Right lobe of liver (tissue), 6 donors: ENCODE results near the gene SFTPA1. TPM values are rescaled to one million over a fixed set of nuclear protein-coding genes. Genes with fewer than 3 reads are reported as not detected.
"Not testable (repeated sequence)": the region's sequence is repeated elsewhere in the genome, so short reads cannot be mapped to it uniquely, and the experiment has no call there.

Experiments used
- ATAC-seq, 4 donors: fragments of 200-7000 bp; cut with Tn5 transposase; one replicate each; pipeline ENCODE4 v1.9.1; 2020; ENCODE audit warnings: mild to moderate bottlenecking in 4 of 4, moderate library complexity in 4 of 4
- DNase-seq, 3 donors: peaks; one replicate each; pipeline ENCODE4 v3.0.0-alpha.2; 2020
- H3K27ac ChIP-seq, 3 donors: fragments of 200-600 bp; one replicate each; pipeline ENCODE4 v1.8.0; 2022
- H3K27me3 ChIP-seq, 2 donors: fragments of 200-600 bp; one replicate each; pipeline ENCODE4 v1.8.0; 2022
- H3K36me3 ChIP-seq, 4 donors: fragments of 200-600 bp; sonication (generic) in 1 of 4; one replicate each; pipeline versions ENCODE4 v1.5.1 to v1.8.0; 2017 to 2022; ENCODE audit warnings: control low read depth in 1 of 4
- H3K4me1 ChIP-seq, 4 donors: fragments of 200-600 bp; sonication (generic) in 1 of 4; one replicate each; pipeline versions ENCODE4 v1.5.1 to v1.8.0; 2017 to 2022; ENCODE audit warnings: control low read depth in 1 of 4
- H3K4me3 ChIP-seq, 3 donors: fragments of 200-600 bp; one replicate each; pipeline ENCODE4 v1.8.0; 2022
- H3K9me3 ChIP-seq, 4 donors: fragments of 200-600 bp; sonication (generic) in 1 of 4; one replicate each; pipeline versions ENCODE4 v1.5.1 to v1.8.0; 2017 to 2022; ENCODE audit warnings: control low read depth in 1 of 4
- CTCF ChIP-seq, 4 donors: fragments of 200-600 bp in 3 of 4; fragments of 450-650 bp in 1 of 4; IDR thresholded peaks; one replicate each; pipeline versions ENCODE4 v1.5.1 to v1.8.0; 2016 to 2022; ENCODE audit warnings: antibody characterized with exemption in 4 of 4, mild to moderate bottlenecking in 2 of 4
- POLR2A ChIP-seq: fragments of 450-650 bp; IDR thresholded peaks from one replicate; pipeline ENCODE4 v1.6.1; 2017; ENCODE audit warnings: antibody characterized with exemption, mild to moderate bottlenecking
- WGBS: methylation state at CpG from one replicate; pipeline ENCODE4 v1.1.6; 2018; ENCODE audit warnings: low coverage, low lambda C conversion rate; ENCODE audit not compliant: insufficient coverage; ENCODE audit errors: missing lambda C conversion rate; 5-methylcytosine and 5-hydroxymethylcytosine counted together
- intact Hi-C, 2 donors: fragments of 100-400 bp; cut with DNase I; formaldehyde crosslinking; loops; one replicate each; pipeline versions ENCODE4 v1.11.2 to v1.14.1; 2022
- total RNA-seq, 6 experiments: library from RNA; depleted of rRNA in 2 of 6; stranded (reverse); fragments of >200 nt in 2 of 6; fragmentation: NEBNext Ultra II Directional in 3 of 6; extraction: Animal tissue kit (Norgen Biotek cat#: 25700) in 3 of 6; gene quantifications; one replicate each; pipeline versions ENCODE4 v1.1.0 to v1.2.4, GENCODE V29; 2016 to 2023
- donor health status: DM: no; HTN: yes; CAD: no.
- donor health status: DM: no; HTN: no; CAD: no.
- donor health status: DM: no; HTN: no; CAD: no.
- donor health status: DM: no; HTN: yes; CAD: no.
- donor health status: DM: no; HTN: yes; CAD: no.

SFTPA1 gene
- total RNA-seq, 6 experiments from 2014 or later = 0.12 to 0.40 (median 0.35) TPM; not detected in 3

- H3K27me3 ChIP-seq = no peaks in the 10 kb centered on the region
- H3K4me1 ChIP-seq = no peaks in the 10 kb centered on the region
- TF ChIP-seq CTCF (IDR thresholded peaks at IDR 0.05) = no peak
- no peak for TF ChIP-seq POLR2A
- no peaks in the 10 kb centered on the region for H3K36me3 ChIP-seq
- intact Hi-C loops = no loop called here
- ATAC-seq = no peak
- no peaks in the 10 kb centered on the region for H3K9me3 ChIP-seq
- H3K27ac ChIP-seq = no peak overlapping the region
- no peak overlapping the region for H3K4me3 ChIP-seq
- WGBS = 46% methylated on average over 2 of the region's 3 CpGs
- DNase-seq = no peak
Observed at GRCh38 chr10:79595510-79595909, 15.2 kb upstream of the SFTPA1 start.

- H3K4me3 ChIP-seq, ATAC-seq, intact Hi-C loops, H3K9me3 ChIP-seq, DNase-seq, H3K4me1 ChIP-seq, H3K27ac ChIP-seq, H3K36me3 ChIP-seq, H3K27me3 ChIP-seq: not testable (repeated sequence)
- WGBS = 70% methylated on average over 8 of the region's 9 CpGs
Observed at GRCh38 chr10:79599644-79600043, 11.1 kb upstream of the SFTPA1 start.

- no peaks in the 10 kb centered on the region for H3K36me3 ChIP-seq
- H3K4me3 ChIP-seq = no peak overlapping the region
- no peaks in the 10 kb centered on the region for H3K9me3 ChIP-seq
- no peak overlapping the region for H3K27ac ChIP-seq
- ATAC-seq = no peak
- DNase-seq = no peak
- intact Hi-C loops = no loop called here
- TF ChIP-seq POLR2A = no peak
- no peak for TF ChIP-seq CTCF (IDR thresholded peaks at IDR 0.05)
- no peaks in the 10 kb centered on the region for H3K27me3 ChIP-seq
- H3K4me1 ChIP-seq = no peaks in the 10 kb centered on the region
- WGBS = 13% methylated on average over 1 of the region's 1 CpG
Observed at GRCh38 chr10:79601939-79602338, 8.8 kb upstream of the SFTPA1 start.

- intact Hi-C loops = no loop called here
- Histone ChIP-seq H3K4me3 (no peak overlapping the region), H3K36me3 (no peaks in the 10 kb centered on the region), H3K27ac (no peak overlapping the region), H3K9me3 (no peaks in the 10 kb centered on the region), H3K27me3 (no peaks in the 10 kb centered on the region), H3K4me1 (no peaks in the 10 kb centered on the region)
- no CpG with 5 or more reads among the region's 2 CpGs for WGBS
- DNase-seq (no peak), ATAC-seq (no peak)
- TF ChIP-seq POLR2A (no peak), CTCF (IDR thresholded peaks at IDR 0.05) (no peak)
Observed at GRCh38 chr10:79602953-79603352, 7.8 kb upstream of the SFTPA1 start.

GRCh38 chr10:79604294-79604693 is 6.4 kb upstream of the SFTPA1 start:
- no peak for TF ChIP-seq CTCF (IDR thresholded peaks at IDR 0.05)
- 43% methylated on average over 1 of the region's 1 CpG for WGBS

More at GRCh38 chr10:79604294-79604693, 6.4 kb upstream of the SFTPA1 start:
- intact Hi-C loops = no loop called here
- Histone ChIP-seq H3K9me3 (no peaks in the 10 kb centered on the region), H3K36me3 (no peaks in the 10 kb centered on the region), H3K4me1 (no peaks in the 10 kb centered on the region), H3K27me3 (no peaks in the 10 kb centered on the region), H3K27ac (no peak overlapping the region), H3K4me3 (no peak overlapping the region)
- DNase-seq = no peak
- ATAC-seq = no peak
